Cortex of kidney (tissue), 1 donor: ENCODE results near the gene PTPN5.
A peak's percentile ranks its signal among the peaks of the same experiment; 100 is the strongest.
"Not testable (repeated sequence)": the region's sequence is repeated elsewhere in the genome, so short reads cannot be mapped to it uniquely, and the experiment has no call there.

Source experiments
- DNase-seq: peaks from one replicate; lab custom pipeline; 2025; lab: John Stamatoyannopoulos, UW

Gene PTPN5

DNA sequence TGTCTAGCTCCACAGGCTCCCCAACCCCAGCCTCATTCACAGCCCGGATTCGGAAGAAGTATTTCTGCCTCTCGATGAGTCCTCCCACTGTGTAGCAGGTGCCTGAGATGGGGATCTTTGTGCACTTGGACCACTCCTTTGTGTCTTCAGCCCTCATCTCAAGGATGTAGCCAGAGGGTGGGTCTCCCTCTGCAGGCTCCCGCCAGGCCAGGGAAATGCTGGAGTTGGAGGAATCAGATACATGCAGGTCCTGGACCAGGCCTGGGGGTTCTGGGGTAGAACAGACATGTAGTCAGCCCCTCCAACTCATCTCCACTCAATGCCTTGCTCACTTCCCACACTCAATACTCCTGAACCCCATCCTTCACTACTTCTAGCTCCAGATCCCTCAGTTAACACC lies 82.2 kb downstream of the PTPN5 start:
- no peak for DNase-seq

DNA sequence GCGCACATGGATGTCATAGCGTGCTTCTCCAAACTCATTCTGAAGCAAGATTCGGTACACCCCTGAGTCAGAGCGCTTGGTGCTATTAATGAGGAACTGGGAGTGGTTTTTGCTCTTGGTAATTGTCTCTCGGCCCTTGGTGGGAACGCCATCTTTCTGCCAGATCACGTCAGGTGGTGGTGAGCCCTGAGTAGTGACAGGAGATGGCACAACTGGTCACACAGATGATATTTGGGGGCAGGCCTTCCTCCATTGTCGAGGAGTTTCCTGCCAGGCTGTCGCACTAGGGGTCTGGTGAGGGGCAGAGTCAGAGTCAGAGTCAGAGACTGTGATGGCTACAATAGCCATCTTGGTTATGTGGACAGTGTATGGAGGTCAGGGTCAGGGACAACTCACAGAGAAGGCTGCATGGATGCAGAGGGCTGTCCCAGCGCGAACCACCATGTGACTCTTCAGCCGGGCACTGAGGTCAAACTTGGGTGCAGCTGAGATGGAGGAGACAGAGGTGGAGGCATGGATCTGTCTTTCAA lies 83.7 kb downstream of the PTPN5 start:
- DNase-seq, result no peak

DNA sequence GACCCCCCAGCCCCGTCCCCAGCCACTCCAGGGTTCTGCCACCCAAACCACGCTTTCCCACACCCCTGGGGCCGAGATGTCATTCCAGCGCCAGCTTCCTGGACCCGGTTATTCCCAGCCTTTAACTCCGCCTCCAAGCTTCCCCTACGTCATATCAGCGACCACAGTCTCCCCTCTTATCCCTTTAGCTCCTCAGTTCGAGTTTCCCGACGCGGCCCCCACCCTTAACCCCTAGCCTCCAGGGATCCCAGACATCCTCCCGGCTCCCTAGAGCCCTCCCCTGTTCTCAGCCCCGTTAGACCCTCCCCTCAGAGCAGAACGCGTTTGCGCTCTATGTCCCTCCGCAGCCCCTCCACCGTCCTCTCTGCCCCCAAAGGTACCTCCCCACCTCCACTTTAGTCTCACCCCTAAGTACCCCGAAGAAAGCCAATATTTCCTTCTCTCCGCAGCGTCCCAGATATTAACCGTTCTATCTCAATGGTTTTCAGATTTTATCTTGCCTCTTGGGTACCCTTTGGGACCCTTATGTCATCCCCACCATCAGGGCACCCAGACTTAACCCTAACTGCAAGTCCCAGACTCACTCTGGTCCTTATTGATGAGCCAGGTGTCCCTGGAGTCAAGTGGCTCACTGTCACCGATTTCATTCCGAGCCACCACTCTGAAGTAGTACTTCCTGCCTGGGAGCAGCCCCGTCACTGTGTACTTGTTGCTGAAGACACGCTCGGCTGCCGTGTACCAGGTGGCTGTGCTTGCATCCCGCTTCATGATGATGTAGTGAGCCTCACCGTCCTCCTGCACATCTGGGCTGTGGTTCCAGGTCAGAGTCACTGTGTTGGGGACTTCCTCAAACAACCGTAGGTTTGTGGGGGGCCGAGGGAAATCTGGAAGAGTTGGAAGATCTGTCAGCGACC lies 85.0 kb downstream of the PTPN5 start:
- no peak for DNase-seq

GRCh38 chr11:18705651-18706281 lies 85.8 kb downstream of the PTPN5 start:
- DNase-seq, result no peak

DNA sequence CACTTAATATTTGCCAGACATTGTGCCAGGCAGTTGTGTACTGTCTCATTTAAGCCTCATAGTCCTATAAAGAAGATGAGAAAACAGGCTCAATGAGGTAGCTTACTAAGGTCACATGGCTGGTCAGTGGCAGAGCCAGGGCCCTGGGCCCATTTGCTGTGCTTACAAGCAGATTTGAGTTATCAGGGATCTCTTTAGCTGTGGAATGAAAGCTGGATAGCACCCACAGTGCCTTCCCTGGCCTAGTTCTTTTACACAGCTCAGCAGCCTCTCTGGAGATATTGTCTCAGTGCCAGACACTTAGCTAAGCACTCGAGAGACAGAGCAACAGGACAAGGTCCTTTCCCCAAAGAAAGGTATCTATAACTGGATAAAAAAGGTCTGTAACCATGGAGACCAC lies 86.9 kb downstream of the PTPN5 start:
- DNase-seq, result no peak

- DNase-seq, result no peak
Observed at GRCh38 chr11:18704045-18704645, 87.5 kb downstream of the PTPN5 start.

- no peak for DNase-seq
Observed at GRCh38 chr11:18703001-18703763, 88.4 kb downstream of the PTPN5 start.

DNA sequence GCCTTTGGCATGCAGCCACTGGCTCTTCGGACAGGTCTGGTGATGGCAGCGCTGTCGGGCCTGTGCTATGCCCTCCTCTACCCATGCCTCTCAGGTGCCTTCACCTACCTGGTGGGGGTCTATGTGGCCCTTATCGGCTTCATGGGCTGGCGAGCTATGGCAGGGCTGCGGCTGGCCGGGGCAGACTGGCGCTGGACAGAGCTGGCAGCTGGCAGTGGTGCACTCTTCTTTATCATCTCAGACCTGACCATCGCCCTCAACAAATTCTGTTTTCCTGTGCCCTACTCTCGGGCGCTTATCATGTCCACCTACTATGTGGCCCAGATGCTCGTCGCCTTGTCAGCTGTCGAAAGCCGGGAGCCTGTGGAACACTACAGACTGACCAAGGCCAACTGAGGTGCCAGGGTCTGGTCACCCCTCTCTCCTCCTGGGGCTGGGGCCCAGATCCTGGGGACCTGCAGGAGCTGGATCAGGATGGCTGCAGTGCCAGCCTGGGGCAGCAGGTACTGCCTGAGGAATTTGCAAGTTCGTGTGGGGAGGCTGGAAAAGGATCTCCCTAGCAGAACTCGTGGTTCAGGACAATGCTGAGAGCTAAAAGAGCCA lies 89.9 kb downstream of the PTPN5 start:
- no peak for DNase-seq

- no peak for DNase-seq
Observed at GRCh38 chr11:18700872-18701271, 90.7 kb downstream of the PTPN5 start.

DNA sequence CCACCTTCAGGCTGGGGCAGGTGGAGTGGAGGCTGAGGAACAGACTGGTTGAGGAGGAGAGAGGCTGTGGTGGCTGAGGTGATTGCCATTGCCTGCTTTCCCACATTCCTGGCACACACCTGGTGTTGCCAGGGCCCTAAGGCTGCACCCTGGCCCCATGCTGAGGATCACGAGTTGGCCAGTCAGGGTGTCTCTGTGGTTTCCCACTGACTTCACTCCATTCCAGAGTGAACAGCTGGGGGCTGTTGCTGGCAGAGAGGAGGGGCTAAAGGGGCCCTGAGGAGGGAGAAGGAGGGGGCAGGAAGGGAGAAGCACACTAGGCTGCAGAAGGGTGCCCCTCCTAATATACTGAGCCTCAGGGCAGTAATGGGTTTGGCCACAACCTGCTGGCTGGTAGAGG lies 91.2 kb downstream of the PTPN5 start:
- no peak for DNase-seq

DNA sequence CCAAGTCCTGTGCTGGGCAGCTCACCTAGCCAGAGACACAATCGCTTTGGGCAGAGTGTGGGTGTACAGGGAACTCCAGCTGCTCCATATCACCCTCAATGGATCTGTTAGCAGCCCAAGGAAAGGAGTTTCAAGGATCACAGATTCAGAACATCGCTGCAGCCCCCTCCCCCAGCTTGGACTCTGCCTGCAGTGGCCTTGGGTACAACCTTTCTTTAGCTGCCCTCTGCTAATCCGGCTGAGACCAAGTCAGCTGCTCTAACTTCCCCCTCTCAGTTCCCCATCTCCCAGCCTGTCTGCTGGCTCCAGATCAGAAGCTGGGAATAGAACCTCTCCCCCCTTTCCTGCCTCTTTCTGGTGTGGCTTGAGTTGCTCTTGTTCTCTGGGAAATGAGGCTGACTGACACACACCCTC lies 91.7 kb downstream of the PTPN5 start:
- DNase-seq, result no peak

DNA sequence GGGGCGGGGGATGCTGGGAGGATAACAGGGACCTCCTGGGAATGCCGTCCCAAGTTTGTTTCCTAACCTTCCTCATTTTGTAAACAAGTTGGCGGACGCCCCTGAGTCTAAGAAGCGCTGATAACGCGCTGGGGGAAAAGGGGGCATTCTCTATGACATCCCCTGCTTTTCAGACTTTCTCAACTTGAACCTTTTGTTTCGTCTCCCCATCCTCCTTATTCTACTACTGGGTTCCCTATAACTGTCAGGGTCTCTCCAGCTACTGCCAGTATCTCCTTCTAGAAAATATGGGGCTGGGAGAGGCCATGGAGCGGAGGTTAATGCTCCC lies 92.4 kb downstream of the PTPN5 start:
- no peak for DNase-seq

- peak; percentile 33 for DNase-seq
Observed at GRCh38 chr11:18698341-18699268, 93.0 kb downstream of the PTPN5 start, which contains the start of gene TMEM86A. Gene TMEM86A, plus strand, starts transcription at chr11:18698779. Its CDS starts 108 bp downstream, at chr11:18698887.

GRCh38 chr11:18697576-18697975 lies 94.0 kb downstream of the PTPN5 start:
- no peak for DNase-seq

- DNase-seq, result no peak
Observed at GRCh38 chr11:18696638-18697225, 94.9 kb downstream of the PTPN5 start.

DNA sequence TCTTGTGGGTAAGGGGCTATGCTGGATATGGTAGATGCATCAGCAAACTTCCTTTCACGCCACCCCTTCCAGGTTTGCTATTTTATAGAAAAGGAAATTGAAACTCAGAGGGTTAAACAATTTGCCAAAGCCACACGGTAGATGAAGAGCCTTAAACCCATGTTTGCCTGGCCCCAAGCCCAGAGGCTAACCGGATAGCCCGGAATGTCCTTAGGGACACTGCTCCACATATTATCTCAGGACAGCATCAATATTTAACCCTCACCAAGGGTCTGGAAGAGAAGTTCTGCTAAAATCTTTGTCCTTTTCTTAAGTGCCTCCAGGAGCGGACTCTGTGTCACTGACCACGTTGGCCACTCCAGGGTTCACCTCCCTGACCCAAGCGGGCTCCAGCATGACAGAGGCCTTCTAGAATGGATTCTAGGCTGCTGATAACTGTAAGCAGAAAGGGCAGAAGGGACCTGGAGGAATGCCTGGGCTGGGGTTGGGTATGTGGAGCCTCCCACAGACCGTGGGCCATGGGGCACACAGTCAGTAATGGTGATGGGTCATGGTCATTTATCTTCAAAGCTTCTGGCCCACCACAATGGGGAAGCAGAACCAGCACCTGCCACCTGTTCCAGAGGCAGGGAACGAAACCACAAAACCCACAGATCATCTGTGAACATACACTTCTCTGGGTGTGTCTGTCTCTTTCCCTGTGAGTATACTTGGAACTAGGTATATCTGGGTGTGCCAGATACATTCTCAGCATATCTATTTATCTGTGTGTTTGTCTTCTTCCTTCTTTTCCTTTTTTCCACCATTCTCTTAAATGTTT lies 98.4 kb downstream of the PTPN5 start:
- no peak for DNase-seq

- DNase-seq, result not testable (repeated sequence)
Observed at GRCh38 chr11:18691467-18692140, 100.0 kb downstream of the PTPN5 start.

GRCh38 chr11:18684267-18684666 lies 107.3 kb downstream of the PTPN5 start:
- no peak for DNase-seq

- DNase-seq, result no peak
Observed at GRCh38 chr11:18682466-18682865, 109.1 kb downstream of the PTPN5 start.
